Panc1 (cell line): ENCODE data around the gene PHIP. TPM values are rescaled to one million over a fixed set of nuclear protein-coding genes. Genes with fewer than 3 reads are reported as not detected.

ENCODE experiments used
- ATAC-seq: fragments of 200-7000 bp; cut with Tn5 transposase; 2 replicates; pipeline ENCODE4 v1.9.1; 2020; ENCODE audit warnings: mild to moderate bottlenecking, moderate library complexity
- BruUV-seq: library from RNA; stranded (reverse); fragments of 400-500 nt; replicated peaks from 2 replicates; lab custom pipeline; 2021; lab: Mats Ljungman, UMichigan
- CTCF ChIA-PET: fragments of 300-600 bp; sonication (Branson Sonifier 250); formaldehyde crosslinking; loops from one replicate; lab custom pipeline; 2022; ENCODE audit warnings: antibody characterized with exemption; lab: Charles Lee
- POLR2A ChIA-PET: fragments of 300-600 bp; sonication (Branson Sonifier 250); formaldehyde crosslinking; loops from one replicate; lab custom pipeline; 2022; ENCODE audit warnings: antibody characterized with exemption; lab: Charles Lee
- DNase-seq: peaks from one replicate; pipeline ENCODE4 v3.0.0-alpha.2; 2010; ENCODE audit warnings: low read depth, low spot score
- H3K27ac ChIP-seq: 2 replicates; pipeline ENCODE4 v1.5.1; 2011; ENCODE audit warnings: mild to moderate bottlenecking, low read length, inconsistent platforms
- H3K27me3 ChIP-seq: fragments of 200-500 bp; sonication (Bioruptor generic); 2 replicates; pipeline ENCODE4 v1.6.0; 2014; ENCODE audit warnings: low read length, inconsistent platforms; ENCODE audit not compliant: control insufficient read depth, insufficient read depth
- H3K36me3 ChIP-seq: fragments of 200-500 bp; sonication (Bioruptor generic); 2 replicates; pipeline ENCODE4 v1.5.1; 2014; ENCODE audit warnings: inconsistent platforms, mild to moderate bottlenecking, low read length, moderate library complexity; ENCODE audit not compliant: control insufficient read depth, insufficient read depth
- H3K4me1 ChIP-seq: 2 replicates; pipeline ENCODE4 v1.5.1; 2011; ENCODE audit warnings: inconsistent platforms, mild to moderate bottlenecking, low read length, moderate library complexity; ENCODE audit not compliant: control insufficient read depth, insufficient read depth
- H3K4me3 ChIP-seq, 2 experiments: 2 replicates each; pipeline ENCODE4 v1.5.1; 2011 to 2012; ENCODE audit warnings: low read depth in 2 of 2, low read length in 2 of 2, mild to moderate bottlenecking in 2 of 2, inconsistent platforms in 1 of 2, moderate library complexity in 1 of 2
- H3K9me3 ChIP-seq: fragments of 200-500 bp; sonication (Bioruptor generic); 2 replicates; pipeline ENCODE4 v1.5.1; 2014; ENCODE audit warnings: low read depth, mild to moderate bottlenecking, inconsistent platforms, low read length, moderate library complexity; ENCODE audit not compliant: control insufficient read depth, insufficient read depth
- POLR2AphosphoS5 ChIP-seq: IDR thresholded peaks from 2 replicates; pipeline ENCODE4 v1.6.1; 2012; ENCODE audit warnings: mild to moderate bottlenecking, low read depth, low read length, moderate library complexity
- SIN3A ChIP-seq: IDR thresholded peaks from 2 replicates; pipeline ENCODE4 v1.6.1; 2012; ENCODE audit warnings: low read depth, mild to moderate bottlenecking, low read length, moderate library complexity, borderline replicate concordance; ENCODE audit not compliant: insufficient read depth
- TCF7L2 ChIP-seq: IDR thresholded peaks from 2 replicates; pipeline ENCODE4 v1.6.1; 2011; ENCODE audit warnings: mild to moderate bottlenecking, low read depth, low read length, inconsistent platforms
- in situ Hi-C: cut with HindIII; loops from 2 replicates; pipeline ENCODE4 v1.10.0; 2016; ENCODE audit warnings: low sequenced_read_pairs, low pct_unique_long_range_greater_than_20kb
- intact Hi-C: fragments of 100-400 bp; cut with micrococcal nuclease; formaldehyde crosslinking; loops from one replicate; pipeline ENCODE4 v1.10.0; 2022; ENCODE audit not compliant: unreplicated experiment
- total RNA-seq: library from RNA; stranded (reverse); gene quantifications from one replicate; pipeline ENCODE4 v1.2.1, GENCODE V29; 2021; ENCODE audit not compliant: unreplicated experiment
- TF ChIP-seq, protein P1 (sequence below), 2 experiments: IDR thresholded peaks; 2 replicates each; pipeline ENCODE4 v1.6.1; 2011 to 2012; ENCODE audit warnings: low read depth in 2 of 2, control low read depth in 1 of 2, low read length in 1 of 2, mild to moderate bottlenecking in 1 of 2, moderate library complexity in 1 of 2; ENCODE audit not compliant: insufficient read depth in 1 of 2
- TF ChIP-seq, protein P2 (sequence below): fragments of 450-650 bp; IDR thresholded peaks from 2 replicates; pipeline ENCODE4 v1.5.1; 2017; ENCODE audit warnings: mild to moderate bottlenecking

PHIP gene
- total RNA-seq, 1 experiment from 2014 or later, result 28.0 TPM

DNA sequence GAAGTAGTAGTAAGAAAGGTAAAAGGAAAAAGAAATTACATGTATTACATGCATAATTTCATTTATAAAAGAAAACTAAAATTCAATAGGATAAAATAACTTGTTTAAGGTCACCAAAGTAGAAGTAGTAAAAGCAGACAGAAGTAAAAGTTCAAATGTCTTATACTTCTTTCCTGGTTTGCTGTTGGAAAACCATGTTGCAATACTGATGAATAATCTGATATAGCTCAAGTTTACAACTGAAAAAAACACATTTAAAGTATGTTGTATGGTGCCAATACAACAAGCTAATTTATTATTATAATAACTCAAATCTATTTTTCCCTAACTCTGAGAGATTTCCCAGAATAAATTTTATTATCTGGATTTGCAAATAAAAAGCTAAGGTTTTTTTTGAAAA lies 78.3 kb downstream of the PHIP start:
- Histone ChIP-seq H3K4me3 (no peak overlapping the region), H3K36me3 (peaks cover 73% of the 10 kb centered on the region), H3K27ac (no peak overlapping the region), H3K4me1 (no peaks in the 10 kb centered on the region), H3K27me3 (no peaks in the 10 kb centered on the region), H3K9me3 (no peaks in the 10 kb centered on the region)
- ChIA-PET CTCF (no interaction called here), POLR2A (no interaction called here)
- BruUV-seq, result no TSS peak
- ATAC-seq (no peak), DNase-seq (no peak)
- intact Hi-C loops, result no loop called here
- TF ChIP-seq POLR2AphosphoS5, result no peak
- TF ChIP-seq TCF7L2, result no peak
- TF ChIP-seq, protein P1, sequence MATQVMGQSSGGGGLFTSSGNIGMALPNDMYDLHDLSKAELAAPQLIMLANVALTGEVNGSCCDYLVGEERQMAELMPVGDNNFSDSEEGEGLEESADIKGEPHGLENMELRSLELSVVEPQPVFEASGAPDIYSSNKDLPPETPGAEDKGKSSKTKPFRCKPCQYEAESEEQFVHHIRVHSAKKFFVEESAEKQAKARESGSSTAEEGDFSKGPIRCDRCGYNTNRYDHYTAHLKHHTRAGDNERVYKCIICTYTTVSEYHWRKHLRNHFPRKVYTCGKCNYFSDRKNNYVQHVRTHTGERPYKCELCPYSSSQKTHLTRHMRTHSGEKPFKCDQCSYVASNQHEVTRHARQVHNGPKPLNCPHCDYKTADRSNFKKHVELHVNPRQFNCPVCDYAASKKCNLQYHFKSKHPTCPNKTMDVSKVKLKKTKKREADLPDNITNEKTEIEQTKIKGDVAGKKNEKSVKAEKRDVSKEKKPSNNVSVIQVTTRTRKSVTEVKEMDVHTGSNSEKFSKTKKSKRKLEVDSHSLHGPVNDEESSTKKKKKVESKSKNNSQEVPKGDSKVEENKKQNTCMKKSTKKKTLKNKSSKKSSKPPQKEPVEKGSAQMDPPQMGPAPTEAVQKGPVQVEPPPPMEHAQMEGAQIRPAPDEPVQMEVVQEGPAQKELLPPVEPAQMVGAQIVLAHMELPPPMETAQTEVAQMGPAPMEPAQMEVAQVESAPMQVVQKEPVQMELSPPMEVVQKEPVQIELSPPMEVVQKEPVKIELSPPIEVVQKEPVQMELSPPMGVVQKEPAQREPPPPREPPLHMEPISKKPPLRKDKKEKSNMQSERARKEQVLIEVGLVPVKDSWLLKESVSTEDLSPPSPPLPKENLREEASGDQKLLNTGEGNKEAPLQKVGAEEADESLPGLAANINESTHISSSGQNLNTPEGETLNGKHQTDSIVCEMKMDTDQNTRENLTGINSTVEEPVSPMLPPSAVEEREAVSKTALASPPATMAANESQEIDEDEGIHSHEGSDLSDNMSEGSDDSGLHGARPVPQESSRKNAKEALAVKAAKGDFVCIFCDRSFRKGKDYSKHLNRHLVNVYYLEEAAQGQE (IDR thresholded peaks at IDR 0.05; ENCODE audit: insufficient read depth in 1 of 2, low read depth in 2 of 2, low read length in 1 of 2), result no peak
- TF ChIP-seq, protein P2, sequence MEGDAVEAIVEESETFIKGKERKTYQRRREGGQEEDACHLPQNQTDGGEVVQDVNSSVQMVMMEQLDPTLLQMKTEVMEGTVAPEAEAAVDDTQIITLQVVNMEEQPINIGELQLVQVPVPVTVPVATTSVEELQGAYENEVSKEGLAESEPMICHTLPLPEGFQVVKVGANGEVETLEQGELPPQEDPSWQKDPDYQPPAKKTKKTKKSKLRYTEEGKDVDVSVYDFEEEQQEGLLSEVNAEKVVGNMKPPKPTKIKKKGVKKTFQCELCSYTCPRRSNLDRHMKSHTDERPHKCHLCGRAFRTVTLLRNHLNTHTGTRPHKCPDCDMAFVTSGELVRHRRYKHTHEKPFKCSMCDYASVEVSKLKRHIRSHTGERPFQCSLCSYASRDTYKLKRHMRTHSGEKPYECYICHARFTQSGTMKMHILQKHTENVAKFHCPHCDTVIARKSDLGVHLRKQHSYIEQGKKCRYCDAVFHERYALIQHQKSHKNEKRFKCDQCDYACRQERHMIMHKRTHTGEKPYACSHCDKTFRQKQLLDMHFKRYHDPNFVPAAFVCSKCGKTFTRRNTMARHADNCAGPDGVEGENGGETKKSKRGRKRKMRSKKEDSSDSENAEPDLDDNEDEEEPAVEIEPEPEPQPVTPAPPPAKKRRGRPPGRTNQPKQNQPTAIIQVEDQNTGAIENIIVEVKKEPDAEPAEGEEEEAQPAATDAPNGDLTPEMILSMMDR, result no peak
- no peak for TF ChIP-seq SIN3A
- in situ Hi-C loops, result no loop called here

DNA sequence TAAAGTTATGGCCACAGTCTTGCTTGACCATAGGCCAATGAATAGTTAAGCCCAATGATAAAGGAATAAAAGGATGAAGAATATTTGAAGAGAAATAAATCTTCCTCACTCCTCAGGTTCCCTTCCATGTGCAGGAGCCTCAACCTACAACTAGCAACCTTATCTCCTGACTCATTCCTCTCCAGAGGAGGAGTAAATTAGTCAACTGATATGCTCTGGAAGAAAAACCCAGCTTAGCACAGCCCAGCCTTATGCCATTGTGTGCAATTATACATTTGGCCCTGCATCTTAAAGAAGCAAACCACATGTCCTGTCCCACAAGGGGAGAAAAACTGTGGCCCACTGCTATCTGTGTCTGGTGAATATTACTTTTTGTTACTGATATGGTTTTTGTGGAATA lies 82.1 kb downstream of the PHIP start:
- Histone ChIP-seq H3K4me1 (no peaks in the 10 kb centered on the region), H3K27ac (no peak overlapping the region), H3K36me3 (peaks cover 56% of the 10 kb centered on the region), H3K27me3 (no peaks in the 10 kb centered on the region), H3K4me3 (no peak overlapping the region), H3K9me3 (no peaks in the 10 kb centered on the region)
- no peak for DNase-seq
- BruUV-seq, result no TSS peak
- POLR2A ChIA-PET, result no interaction called here
- TF ChIP-seq, protein P1 (IDR thresholded peaks at IDR 0.05; ENCODE audit: insufficient read depth in 1 of 2, low read depth in 2 of 2, low read length in 1 of 2), result no peak
- TF ChIP-seq SIN3A (no peak), TCF7L2 (no peak), POLR2AphosphoS5 (no peak)
- TF ChIP-seq, protein P2, result no peak
- ATAC-seq, result no peak
- intact Hi-C loops, result no loop called here
- CTCF ChIA-PET, result no interaction called here
- in situ Hi-C loops, result no loop called here
